Cardiac muscle cell (in vitro differentiated cells and primary cell): Measurements from ENCODE around the gene CBX3. TPM values are rescaled to one million over a fixed set of nuclear protein-coding genes. Genes with fewer than 3 reads are reported as not detected.

Source experiments
- DNase-seq, 2 donors: peaks; one replicate each; pipeline versions ENCODE4 v3.0.0 to v3.0.0-alpha.2; 2010 to 2017; ENCODE audit warnings: low read depth in 1 of 2, low spot score in 1 of 2
- H3K27ac ChIP-seq: fragments of 200-600 bp; sonication (generic); 2 replicates; pipeline ENCODE4 v1.5.1; 2016
- H3K27me3 ChIP-seq: fragments of 200-600 bp; sonication (generic); 2 replicates; pipeline ENCODE4 v1.6.0; 2016; ENCODE audit warnings: control low read depth
- H3K36me3 ChIP-seq: fragments of 200-600 bp; sonication (generic); 2 replicates; pipeline ENCODE4 v1.5.1; 2016; ENCODE audit warnings: control low read depth
- H3K4me1 ChIP-seq: fragments of 200-600 bp; sonication (generic); 2 replicates; pipeline ENCODE4 v1.8.1; 2017; ENCODE audit warnings: low read depth, mild to moderate bottlenecking, mixed run types
- H3K4me3 ChIP-seq: fragments of 200-600 bp; sonication (generic); 2 replicates; pipeline ENCODE4 v1.5.1; 2016; ENCODE audit warnings: mild to moderate bottlenecking
- H3K9me3 ChIP-seq: fragments of 200-600 bp; sonication (generic); 2 replicates; pipeline ENCODE4 v1.5.1; 2017; ENCODE audit warnings: low read depth, mild to moderate bottlenecking, control low read depth
- polyA plus RNA-seq: library from polyadenylated mRNA; unstranded; fragments of >200 nt; fragmentation: Nextera tagmentation; extraction: Ambion mirVana; gene quantifications from 2 replicates; pipeline ENCODE4 v1.2.1, GENCODE V29; 2016
- total RNA-seq: library from RNA; depleted of rRNA; stranded (reverse); fragments of >200 nt; gene quantifications from 2 replicates; pipeline ENCODE4 v1.2.3, GENCODE V29; 2016
- TF ChIP-seq, protein P1 (sequence below): IDR thresholded peaks from 2 replicates; pipeline ENCODE4 v1.5.1; 2012; ENCODE audit warnings: low read depth, mild to moderate bottlenecking, low read length

Gene CBX3
- total and polyA plus RNA-seq, 2 experiments from 2014 or later = 213 to 223 TPM

DNA sequence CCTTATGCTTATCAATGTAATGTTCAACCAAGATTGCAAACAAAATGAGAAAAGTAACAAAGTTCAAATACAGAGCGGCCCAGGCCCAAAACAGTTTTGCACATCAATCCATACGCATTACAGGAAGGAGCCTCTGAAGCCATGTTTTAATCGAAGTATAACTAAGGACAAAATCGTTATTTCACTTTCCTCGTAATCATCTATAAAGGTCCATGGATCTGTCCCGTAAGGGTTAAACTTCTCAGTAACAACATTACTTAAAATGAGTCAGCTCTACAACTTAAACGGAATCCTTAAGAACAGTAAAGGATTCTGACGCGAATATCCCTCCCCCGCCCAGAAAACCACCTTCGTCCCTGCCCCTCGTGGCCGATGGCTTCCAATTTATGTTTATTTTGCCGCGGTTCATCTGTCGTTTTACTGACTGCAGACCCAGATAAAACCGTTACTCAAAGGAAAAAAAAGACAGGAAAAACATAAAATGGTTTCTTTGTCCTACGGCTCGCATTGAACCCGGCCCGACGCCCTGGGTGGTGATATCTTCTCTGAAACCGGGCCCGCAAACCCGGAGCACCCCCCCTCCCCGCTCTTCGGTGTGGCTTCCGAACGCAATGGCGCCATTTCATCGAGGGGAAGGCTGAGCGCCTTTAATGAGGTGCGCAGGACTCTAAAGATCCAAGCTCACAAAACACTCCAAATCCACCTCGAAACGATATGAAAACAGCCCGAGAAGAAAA, 2.1 kb upstream of the CBX3 start:
- peak in 1 of 2 donors; percentile 58 for DNase-seq
- peak overlapping the region; percentile 99 for H3K27ac ChIP-seq
- TF ChIP-seq, protein P1, sequence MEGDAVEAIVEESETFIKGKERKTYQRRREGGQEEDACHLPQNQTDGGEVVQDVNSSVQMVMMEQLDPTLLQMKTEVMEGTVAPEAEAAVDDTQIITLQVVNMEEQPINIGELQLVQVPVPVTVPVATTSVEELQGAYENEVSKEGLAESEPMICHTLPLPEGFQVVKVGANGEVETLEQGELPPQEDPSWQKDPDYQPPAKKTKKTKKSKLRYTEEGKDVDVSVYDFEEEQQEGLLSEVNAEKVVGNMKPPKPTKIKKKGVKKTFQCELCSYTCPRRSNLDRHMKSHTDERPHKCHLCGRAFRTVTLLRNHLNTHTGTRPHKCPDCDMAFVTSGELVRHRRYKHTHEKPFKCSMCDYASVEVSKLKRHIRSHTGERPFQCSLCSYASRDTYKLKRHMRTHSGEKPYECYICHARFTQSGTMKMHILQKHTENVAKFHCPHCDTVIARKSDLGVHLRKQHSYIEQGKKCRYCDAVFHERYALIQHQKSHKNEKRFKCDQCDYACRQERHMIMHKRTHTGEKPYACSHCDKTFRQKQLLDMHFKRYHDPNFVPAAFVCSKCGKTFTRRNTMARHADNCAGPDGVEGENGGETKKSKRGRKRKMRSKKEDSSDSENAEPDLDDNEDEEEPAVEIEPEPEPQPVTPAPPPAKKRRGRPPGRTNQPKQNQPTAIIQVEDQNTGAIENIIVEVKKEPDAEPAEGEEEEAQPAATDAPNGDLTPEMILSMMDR = no peak
- H3K27me3 ChIP-seq = no peaks in the 10 kb centered on the region
- no peaks in the 10 kb centered on the region for H3K9me3 ChIP-seq
- H3K36me3 ChIP-seq = peaks cover 27% of the 10 kb centered on the region
- H3K4me3 ChIP-seq = peak overlapping the region; percentile 96
- peaks cover 22% of the 10 kb centered on the region for H3K4me1 ChIP-seq

DNA sequence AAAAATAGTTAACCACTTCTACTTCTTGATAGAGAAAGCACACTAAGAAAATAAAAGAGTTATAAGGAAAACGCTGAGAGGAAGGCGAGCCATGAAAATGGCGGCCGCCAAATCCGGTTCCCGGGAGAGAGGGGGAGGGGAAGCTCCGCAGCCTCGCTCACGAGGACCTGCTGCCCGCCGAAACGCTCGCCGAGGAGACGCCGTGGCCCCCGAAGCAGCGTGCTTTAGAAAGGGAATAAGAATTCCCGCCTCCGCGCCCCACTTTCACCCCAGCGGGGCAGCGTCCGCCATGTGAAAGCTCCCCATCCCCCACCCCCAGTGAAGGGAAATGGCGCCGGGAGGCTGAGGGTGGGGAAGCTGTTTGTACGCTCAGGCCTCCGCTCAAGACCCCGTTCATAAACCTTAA, 1.5 kb upstream of the CBX3 start:
- peak; percentile 59 to 70 for DNase-seq
- peak overlapping the region; percentile 99 for H3K27ac ChIP-seq
- H3K4me1 ChIP-seq = peaks cover 28% of the 10 kb centered on the region
- TF ChIP-seq, protein P1 = no peak
- H3K9me3 ChIP-seq = no peaks in the 10 kb centered on the region
- H3K4me3 ChIP-seq = peak overlapping the region; percentile 96
- H3K27me3 ChIP-seq = no peaks in the 10 kb centered on the region
- peaks cover 26% of the 10 kb centered on the region for H3K36me3 ChIP-seq

DNA sequence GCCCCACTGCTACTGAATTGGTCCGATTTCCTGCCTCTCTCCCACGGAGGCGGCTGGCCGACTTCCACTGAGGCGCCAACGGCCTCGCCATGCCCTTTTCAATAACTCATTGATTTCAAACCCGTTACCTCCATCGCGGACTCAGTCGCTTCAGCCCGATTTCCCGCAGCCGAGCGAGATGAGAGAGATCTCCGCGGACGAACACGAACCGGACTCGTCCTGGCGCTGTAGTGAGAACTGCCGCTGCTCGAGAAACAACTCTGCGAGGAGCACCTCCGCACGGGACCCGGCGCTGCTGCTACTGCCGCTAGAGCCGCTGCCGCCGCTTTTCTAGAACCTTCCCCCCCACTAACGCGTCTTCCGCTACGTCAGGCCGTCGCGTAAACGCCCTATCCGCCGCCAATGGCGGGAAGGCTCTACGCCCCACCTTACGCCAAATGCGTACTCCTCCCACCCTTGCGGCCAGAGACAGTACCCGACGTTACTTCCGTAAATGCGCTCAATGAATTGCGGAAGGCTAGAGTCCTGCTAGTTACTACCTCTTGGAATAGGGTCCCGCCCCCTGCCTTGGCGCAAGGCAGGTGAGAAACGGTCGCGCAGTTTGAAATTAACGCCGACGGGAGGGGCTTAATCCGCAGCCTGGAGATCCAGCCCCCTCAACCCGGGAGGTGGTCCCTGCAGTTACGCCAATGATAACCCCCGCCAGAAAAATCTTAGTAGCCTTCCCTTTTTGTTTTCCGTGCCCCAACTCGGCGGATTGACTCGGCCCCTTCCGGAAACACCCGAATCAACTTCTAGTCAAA, 900 bp upstream of the CBX3 start, which contains the start of gene HNRNPA2B1:
TSS of gene HNRNPA2B1 (minus strand) at position 303 of the 803 bp plus-strand sequence. CDS start at position 134, 169 bp downstream.
- DNase-seq = peak; percentile 97 to 99
- Histone ChIP-seq H3K27ac (peak within 1 kb of the TSS; percentile 99), H3K27me3 (no peaks in the 10 kb centered on the region), H3K4me1 (peaks cover 30% of the 10 kb centered on the region), H3K36me3 (peaks cover 20% of the 10 kb centered on the region), H3K9me3 (no peaks in the 10 kb centered on the region), H3K4me3 (peak within 1 kb of the TSS; percentile 96)
- TF ChIP-seq, protein P1 = no peak

DNA sequence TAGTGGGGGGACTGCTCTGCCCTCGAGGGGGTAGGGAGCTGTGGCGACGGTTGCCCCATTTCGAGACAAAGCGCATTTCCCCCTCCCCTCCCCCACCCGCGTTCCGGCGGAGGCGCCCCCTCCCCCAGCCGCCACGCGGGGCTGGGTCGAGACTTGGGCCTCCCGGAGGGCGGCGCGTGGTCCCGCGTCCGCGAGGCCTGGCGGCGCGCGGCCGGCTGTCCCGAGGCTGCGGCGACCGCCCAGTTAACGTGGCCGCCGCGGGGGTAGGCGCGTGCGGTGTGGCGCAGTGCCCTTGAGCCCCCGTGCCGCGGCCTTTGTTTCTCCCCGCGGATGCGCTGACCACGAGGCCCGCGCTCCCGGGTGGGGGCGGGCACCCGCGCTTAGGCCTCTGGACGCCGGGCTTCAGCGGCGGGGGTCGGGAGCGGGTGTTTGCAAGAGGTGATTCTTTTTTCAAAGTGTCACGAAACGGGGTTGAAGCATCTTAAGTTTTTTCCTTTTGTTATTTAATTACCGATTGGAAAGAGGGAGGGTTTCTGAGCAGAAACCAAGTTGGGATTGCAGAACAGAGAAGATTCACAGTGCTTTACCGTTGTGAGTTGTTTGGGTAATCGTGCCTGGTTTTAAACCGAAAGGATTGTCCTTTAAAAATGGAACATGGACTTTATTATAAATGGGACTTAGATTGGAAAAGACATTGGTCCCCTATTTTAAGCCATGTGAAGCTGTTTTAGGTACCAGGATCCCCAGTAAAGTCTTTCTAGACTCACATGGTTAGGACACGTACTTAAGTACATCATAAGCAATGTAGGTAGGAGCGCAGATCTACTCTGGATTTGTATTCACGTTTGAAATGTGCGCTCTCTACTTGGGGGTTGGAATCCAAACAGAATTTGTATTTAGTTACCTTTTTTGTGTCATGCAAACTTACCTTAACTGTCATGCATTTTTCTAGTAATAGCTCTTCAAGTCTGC, 760 bp downstream of the CBX3 start:
- TF ChIP-seq, protein P1 = no peak
- no peaks in the 10 kb centered on the region for H3K27me3 ChIP-seq
- H3K9me3 ChIP-seq = no peaks in the 10 kb centered on the region
- H3K4me3 ChIP-seq = peak overlapping the region; percentile 96
- H3K36me3 ChIP-seq = peaks cover 12% of the 10 kb centered on the region
- peak in 1 of 2 donors; percentile 66 for DNase-seq
- peaks cover 27% of the 10 kb centered on the region for H3K4me1 ChIP-seq
- H3K27ac ChIP-seq = peak overlapping the region; percentile 98

DNA sequence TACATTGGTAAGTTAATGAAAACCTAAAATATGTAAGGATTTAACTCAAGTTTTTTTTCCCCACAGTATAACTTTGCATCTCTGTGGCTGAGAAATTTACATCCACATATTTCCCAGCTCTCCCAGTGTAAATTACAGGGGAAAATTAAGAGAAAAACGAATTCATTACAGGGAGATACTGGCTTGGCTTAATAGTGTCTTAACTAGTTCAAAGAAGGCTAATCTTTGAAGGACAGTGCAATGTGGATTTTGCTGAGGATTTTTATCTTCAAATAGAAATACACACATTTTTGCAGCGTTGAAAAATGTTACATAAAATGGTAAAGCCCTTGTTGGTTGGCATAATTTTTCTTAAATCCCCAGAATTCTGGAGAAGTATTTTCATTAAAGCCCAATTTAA, 1.5 kb downstream of the CBX3 start:
- peak overlapping the region; percentile 96 for H3K4me3 ChIP-seq
- H3K9me3 ChIP-seq = no peaks in the 10 kb centered on the region
- no peaks in the 10 kb centered on the region for H3K27me3 ChIP-seq
- TF ChIP-seq, protein P1 = no peak
- peaks cover 20% of the 10 kb centered on the region for H3K4me1 ChIP-seq
- H3K36me3 ChIP-seq = peaks cover 15% of the 10 kb centered on the region
- peak overlapping the region; percentile 98 for H3K27ac ChIP-seq
- no peak for DNase-seq
